Activated naive CD4-positive, alpha-beta T cell treated with anti-CD3 and anti-CD28 coated beads, Interleukin-2, amount 50 U/mL, for 72 hours (primary cell): ENCODE data around the gene ITGA8. TPM values are rescaled to one million over a fixed set of nuclear protein-coding genes. Genes with fewer than 3 reads are reported as not detected.
A peak's percentile ranks its signal among the peaks of the same experiment; 100 is the strongest.
"Not testable (repeated sequence)": the region's sequence is repeated elsewhere in the genome, so short reads cannot be mapped to it uniquely, and the experiment has no call there.

Experiments used
- ATAC-seq, 2 donors: fragments of 150-1000 bp; cut with Tn5 transposase; 2 replicates each; pipeline ENCODE4 v1.10.0; 2021; ENCODE audit warnings: mild to moderate bottlenecking in 2 of 2, moderate library complexity in 2 of 2
- DNase-seq, 2 donors: peaks; one replicate each; pipeline ENCODE4 v3.0.0; 2021 to 2022; ENCODE audit warnings: low spot score in 2 of 2
- H3K27ac Mint-ChIP-seq, 2 donors: one replicate each; pipeline ENCODE4 v1.8.0; 2022; ENCODE audit warnings: mild to moderate bottlenecking in 2 of 2, mixed read lengths in 2 of 2
- H3K36me3 Mint-ChIP-seq, 2 donors: one replicate each; pipeline ENCODE4 v1.8.0; 2022; ENCODE audit warnings: mixed read lengths in 2 of 2
- H3K9me3 Mint-ChIP-seq, 2 donors: one replicate each; pipeline ENCODE4 v1.8.0; 2022; ENCODE audit warnings: mixed read lengths in 2 of 2
- total RNA-seq, 2 donors: library from RNA; stranded (reverse); gene quantifications; one replicate each; pipeline ENCODE4 v1.2.3, GENCODE V29; 2022

The ITGA8 gene
- total RNA-seq, 2 donors from 2014 or later = not detected

DNA sequence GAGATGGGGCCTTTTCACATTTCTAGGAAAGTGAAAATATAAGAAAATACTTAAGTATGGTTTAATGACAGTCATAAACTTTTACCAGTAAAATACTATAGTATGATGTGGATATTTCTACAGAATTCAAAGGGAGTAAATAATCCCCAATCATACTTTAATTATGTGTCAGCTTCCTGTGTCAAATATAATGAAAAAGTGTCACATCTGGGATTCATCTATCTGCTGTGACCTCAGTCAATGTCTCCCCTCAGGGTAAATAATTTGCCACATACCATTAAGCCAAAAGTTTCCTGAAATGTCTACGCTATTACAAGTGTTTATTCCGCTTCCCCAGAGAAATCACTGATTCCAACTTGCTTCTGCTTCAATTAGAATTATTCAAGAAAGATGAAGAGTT lies 110.5 kb downstream of the ITGA8 start:
- ATAC-seq (no peak), DNase-seq (no peak)
- Mint-ChIP-seq H3K9me3 (no peaks in the 10 kb centered on the region), H3K36me3 (no peaks in the 10 kb centered on the region), H3K27ac (no peak overlapping the region)

DNA sequence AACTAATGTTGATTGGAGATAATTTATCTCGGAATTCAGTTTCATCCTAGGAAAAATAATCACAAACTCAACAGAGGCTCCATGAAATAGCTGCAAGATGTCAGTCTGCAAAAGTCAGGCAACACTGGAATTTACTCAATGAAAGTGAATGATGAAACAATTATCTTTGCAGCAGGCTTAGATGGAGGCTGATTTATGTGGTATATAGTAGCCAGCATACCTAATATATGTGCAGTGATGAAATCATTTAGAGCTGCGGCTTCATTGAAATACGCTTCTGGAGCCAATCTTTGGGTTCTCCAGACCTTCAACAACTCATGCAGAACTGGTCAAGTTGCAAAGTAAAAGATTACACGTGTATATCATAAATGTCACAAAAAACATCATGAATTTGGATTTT lies 113.3 kb downstream of the ITGA8 start:
- Mint-ChIP-seq H3K36me3 (no peaks in the 10 kb centered on the region), H3K9me3 (no peaks in the 10 kb centered on the region), H3K27ac (no peak overlapping the region)
- no peak for ATAC-seq
- no peak for DNase-seq

DNA sequence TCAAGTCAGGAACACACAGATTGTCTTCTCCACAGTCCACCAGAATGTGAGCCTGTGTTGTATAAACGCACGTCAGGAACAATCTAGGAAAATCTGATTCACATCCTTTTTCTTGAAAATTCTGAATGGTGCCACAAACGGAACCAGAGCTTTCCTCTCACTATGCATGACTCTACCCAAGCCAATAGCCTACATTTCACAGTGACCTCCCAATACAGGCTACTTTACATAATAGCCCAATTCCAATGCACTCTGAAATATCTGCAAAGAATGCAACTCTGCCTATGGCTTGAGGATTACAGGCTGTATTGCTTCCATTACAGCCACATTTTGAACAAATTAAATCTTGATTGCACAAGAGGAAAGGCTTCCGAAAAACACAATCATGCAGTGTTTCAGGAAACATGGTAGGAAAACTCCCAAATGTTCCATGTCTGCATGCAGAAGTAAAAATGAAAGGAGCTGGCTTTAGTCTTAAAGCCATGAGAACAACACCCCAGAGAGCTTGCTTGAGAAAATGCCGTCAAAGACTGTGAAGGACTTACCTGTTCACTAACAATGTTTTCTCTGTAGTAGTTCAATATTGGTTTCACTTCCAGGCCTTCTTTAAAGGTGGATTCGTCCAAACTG lies 113.9 kb downstream of the ITGA8 start:
- H3K9me3 Mint-ChIP-seq = no peaks in the 10 kb centered on the region
- no peak for DNase-seq
- H3K27ac Mint-ChIP-seq = no peak overlapping the region
- no peak for ATAC-seq
- H3K36me3 Mint-ChIP-seq = no peaks in the 10 kb centered on the region

DNA sequence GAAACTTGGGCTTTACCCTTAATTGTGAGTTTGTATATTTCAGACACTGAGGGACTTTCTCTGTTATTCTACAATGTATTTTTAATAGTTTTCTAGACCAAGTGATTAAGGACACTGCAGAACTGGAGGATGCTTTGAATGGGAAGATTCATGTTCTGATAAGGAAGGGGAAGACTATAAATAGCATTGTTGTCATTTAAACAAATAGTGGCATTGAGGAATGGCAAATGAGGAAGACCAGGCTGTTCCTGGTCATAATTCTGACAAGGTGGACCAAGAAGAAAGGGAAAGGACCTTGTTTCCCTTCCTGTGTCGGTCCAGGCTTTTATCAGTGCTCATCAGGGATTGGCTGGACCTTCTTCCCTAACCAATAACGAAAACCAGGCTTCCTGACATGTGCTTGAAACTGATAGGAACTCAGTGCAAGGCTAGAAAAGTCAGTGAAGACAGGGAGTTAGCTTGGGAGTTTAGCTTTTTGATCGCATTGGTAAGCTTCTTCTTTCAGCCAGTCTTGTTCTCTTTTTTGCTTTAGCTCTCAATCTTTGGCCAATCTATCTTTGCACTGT lies 116.2 kb downstream of the ITGA8 start:
- Mint-ChIP-seq H3K27ac (no peak overlapping the region), H3K9me3 (peaks cover 0 to 5% of the 10 kb centered on the region in 2 donors)

DNA sequence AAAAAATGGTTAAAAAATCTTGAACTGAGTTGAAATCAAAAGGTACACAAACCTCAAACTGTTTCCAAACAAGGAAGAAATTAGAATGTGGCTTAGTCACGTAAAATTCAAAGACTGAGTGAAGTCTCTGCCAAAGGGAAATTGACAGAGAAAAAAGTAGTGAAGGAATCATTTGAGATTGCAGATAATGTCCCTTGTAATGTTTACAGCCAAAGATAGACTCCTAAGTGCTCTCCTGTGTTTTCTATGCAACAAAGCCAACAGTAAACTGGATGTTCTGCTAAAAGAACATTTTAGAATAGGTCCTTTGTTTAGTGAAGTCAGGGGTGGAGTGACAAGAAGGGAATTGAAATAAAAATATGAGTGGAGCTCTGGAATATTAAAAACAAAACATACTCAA lies 117.9 kb downstream of the ITGA8 start:
- ATAC-seq (no peak), DNase-seq (no peak)
- H3K36me3 Mint-ChIP-seq = no peaks in the 10 kb centered on the region
- peaks cover 0 to 5% of the 10 kb centered on the region in 2 donors for H3K9me3 Mint-ChIP-seq
- H3K27ac Mint-ChIP-seq = no peak overlapping the region

More for the DNA sequence above, 116.2 kb downstream of the ITGA8 start:
- no peak for ATAC-seq
- H3K36me3 Mint-ChIP-seq = no peaks in the 10 kb centered on the region
- no peak for DNase-seq

DNA sequence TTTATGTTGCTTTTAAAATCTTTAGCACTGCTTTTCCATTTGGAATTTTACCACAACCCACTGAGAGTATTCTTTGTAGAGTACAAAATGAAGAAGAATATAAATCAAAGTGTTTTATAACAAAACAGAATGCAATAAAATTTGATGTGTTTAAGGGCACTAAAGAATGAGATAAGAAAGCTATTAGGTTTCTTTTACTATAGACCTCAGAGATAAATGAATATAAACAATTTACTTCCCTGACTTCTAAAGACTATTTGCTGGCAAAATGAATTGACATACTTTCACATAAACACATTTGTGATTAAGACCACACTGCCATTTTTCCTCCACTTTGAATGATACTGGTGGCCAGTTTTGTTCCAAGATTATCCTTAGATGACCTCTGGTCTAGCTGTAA lies 124.5 kb downstream of the ITGA8 start:
- Mint-ChIP-seq H3K9me3 (peaks cover 0 to 2% of the 10 kb centered on the region in 2 donors), H3K27ac (no peak overlapping the region), H3K36me3 (no peaks in the 10 kb centered on the region)
- DNase-seq (no peak), ATAC-seq (no peak)

DNA sequence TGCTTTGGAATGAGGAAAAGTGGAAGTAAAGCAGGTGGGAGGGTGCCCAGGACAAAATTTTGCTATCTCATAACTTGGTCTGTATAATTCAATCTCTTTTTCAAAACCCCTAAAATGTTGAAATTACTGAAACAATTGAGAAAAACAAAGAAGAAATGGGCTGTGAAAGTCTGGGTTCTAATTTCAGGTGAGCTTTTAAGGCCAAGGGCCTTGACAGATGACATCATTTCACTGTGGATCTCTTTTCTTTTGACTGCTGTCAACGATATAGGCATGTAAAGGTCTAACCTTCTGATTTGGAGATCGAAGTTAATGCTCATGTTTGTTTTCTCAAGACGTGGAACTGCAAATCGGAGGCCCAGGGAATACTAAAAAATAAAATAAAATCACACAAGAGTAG lies 127.8 kb downstream of the ITGA8 start:
- Mint-ChIP-seq H3K9me3 (no peaks in the 10 kb centered on the region), H3K36me3 (no peaks in the 10 kb centered on the region), H3K27ac (no peak overlapping the region)
- ATAC-seq (no peak), DNase-seq (no peak)

DNA sequence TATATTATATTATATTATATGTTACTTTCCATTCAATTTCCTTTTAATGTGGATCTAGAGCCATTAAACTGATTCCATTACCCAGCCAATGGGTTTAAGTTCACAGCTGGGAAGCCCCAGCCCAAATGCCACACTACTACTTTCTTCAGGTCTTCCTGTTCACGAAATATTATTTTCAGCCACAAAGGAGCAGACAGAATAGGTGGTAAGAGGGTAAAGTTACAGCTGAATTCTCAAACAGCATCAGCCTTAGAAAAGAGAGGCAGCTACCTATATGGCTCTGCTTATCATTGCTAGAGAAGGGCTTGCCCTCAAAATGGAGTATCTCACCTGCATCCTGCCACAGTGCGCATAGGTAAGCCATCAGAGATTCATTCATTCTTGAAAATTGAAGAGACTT lies 128.3 kb downstream of the ITGA8 start:
- H3K36me3 Mint-ChIP-seq = no peaks in the 10 kb centered on the region
- DNase-seq (no peak), ATAC-seq (no peak)

DNA sequence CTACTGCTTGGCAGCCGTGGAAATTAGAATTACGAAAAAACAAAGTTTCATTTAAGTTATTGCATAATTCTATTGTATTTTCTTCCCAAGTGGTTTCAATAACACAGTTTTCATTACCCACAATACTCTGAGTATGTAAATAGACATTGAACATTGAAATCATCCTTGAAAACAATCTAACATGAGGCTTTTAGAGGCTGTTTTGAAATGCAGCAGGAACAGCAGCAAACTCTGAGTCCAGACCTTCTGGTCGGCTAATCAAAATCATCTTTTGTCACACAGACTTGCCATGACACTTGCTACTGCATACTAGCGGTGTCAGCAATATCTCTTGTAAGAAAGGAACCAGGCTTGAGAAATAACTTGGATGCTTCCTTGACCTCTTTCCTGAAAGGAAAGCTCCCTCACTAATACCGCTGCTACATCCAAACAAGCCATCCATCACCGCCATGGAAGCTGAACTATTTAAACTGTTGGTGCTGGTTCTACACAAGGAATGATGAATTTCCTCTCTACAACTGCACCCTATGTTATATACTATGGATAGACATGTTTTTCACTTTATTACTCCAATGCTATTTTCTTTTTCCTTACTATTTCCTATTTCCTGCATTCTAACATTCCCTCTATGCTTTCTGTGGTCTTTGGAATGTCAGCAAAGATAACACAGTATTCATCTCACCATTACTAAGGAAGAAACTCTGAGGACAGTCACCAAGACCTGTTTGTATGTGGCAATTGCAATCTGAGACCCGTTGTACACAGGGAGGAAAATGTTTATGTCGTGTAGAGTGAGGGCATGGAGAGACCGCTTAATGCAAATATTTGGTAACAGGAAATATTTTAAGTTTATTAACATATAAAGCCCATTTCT lies 130.8 kb downstream of the ITGA8 start:
- no peak overlapping the region for H3K27ac Mint-ChIP-seq
- ATAC-seq = no peak
- H3K36me3 Mint-ChIP-seq = no peaks in the 10 kb centered on the region
- DNase-seq = no peak
- no peaks in the 10 kb centered on the region for H3K9me3 Mint-ChIP-seq

More for the DNA sequence above, 128.3 kb downstream of the ITGA8 start:
- H3K27ac Mint-ChIP-seq = no peak overlapping the region
- H3K9me3 Mint-ChIP-seq = no peaks in the 10 kb centered on the region

DNA sequence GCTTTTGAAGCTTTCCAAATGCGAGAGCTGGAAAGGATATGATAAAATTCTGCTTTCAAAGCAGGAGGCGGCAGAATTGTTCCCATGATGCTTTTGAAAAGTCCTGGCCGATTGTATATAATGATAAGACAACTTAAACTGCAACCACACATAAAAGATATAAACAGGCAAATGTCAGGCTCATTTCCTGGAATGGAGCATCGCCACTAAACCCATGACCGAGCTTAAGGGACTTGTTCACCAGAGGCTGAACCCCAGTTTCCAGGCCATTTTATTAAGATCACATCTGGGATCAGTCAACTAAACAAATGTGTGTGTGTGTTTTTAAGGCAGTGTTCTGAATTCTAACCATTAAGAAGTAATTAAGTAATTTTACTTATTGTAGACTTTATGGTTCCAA lies 131.6 kb downstream of the ITGA8 start:
- Mint-ChIP-seq H3K9me3 (no peaks in the 10 kb centered on the region), H3K36me3 (no peaks in the 10 kb centered on the region), H3K27ac (no peak overlapping the region)
- DNase-seq = no peak
- ATAC-seq = no peak

DNA sequence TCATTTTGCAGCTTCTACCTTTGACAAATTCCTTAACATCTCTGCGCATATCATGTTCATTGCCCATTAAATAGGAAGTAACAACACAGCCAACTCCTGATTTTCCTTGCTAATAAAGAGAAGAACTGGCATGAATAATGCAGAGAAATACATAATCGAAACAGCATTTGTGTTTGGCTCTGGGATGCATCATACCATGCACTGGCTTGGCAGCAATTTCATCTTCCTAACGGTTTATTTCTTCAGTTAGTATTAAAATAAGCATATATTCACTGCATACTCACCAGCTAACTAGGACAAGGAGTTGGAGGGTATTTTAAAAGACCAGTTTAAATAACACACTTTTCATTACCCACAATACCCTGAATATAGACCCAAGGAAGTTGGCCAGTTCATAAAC lies 132.5 kb downstream of the ITGA8 start:
- ATAC-seq (no peak), DNase-seq (no peak)
- H3K27ac Mint-ChIP-seq = no peak overlapping the region

DNA sequence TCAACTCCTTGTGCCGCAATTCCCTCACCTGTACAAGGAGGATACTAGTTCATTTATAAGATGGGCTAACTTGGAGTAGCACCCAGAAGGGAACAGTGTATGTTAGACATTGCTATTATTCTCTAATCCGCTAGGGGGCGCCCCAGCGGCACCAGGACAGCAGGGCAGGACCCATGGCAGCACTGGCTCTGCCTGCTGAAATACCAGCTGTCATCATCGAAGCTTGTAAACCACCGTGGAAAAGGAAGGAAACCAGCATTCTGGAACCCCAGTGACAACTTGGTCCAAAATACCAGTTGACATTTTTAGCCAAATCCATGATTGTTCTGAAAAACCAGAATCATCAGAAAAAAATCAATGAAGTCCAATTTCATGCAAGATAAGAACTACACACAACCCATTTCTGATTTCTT lies 134.4 kb downstream of the ITGA8 start:
- H3K36me3 Mint-ChIP-seq = no peaks in the 10 kb centered on the region
- peak in 1 of 2 donors; percentile 64 for DNase-seq
- ATAC-seq = peak; percentile 46 to 73
- peaks cover 7 to 10% of the 10 kb centered on the region in 2 donors for H3K9me3 Mint-ChIP-seq
- no peak overlapping the region for H3K27ac Mint-ChIP-seq

More for the DNA sequence above, 132.5 kb downstream of the ITGA8 start:
- Mint-ChIP-seq H3K36me3 (no peaks in the 10 kb centered on the region), H3K9me3 (no peaks in the 10 kb centered on the region)

DNA sequence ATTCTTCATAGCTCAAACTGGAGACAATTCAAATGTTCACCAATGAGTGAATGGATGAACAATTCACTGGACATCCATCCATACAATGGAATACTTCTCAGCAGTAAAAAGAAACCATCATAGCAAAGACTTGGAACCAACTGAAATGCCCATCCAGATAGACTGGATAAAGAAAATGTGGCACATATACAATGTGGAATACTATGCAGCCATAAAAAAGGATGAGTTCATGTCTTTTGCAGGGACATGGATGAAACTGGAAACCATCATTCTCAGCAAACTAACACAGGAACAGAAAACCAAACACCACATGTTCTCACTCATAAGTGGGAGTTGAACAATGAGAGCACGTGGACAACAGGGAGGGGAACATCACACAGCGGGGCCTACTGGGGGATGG lies 136.8 kb downstream of the ITGA8 start:
- not testable (repeated sequence) for DNase-seq, H3K36me3 Mint-ChIP-seq, ATAC-seq, H3K27ac Mint-ChIP-seq
- peaks cover 10% of the 10 kb centered on the region in 2 donors for H3K9me3 Mint-ChIP-seq

DNA sequence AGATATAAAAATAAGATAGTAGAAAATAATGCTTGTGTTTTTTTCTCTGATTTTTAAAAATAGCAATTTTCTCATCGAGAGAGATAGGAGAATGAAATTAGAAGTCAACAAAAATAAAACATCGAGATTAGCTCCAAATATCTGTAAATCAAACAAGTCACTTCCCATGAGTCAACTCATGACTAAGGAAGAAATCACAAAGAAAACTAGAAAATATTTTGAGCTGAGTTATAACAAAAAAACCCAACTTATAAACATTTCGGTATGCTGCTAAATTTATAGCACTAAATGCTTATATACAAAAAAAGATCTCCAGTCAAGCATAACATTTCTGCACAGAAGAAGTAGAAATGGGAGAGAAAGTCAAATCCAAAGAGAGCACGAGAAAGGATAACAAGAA lies 140.1 kb downstream of the ITGA8 start:
- ATAC-seq (no peak), DNase-seq (no peak)
- Mint-ChIP-seq H3K36me3 (no peaks in the 10 kb centered on the region), H3K9me3 (peaks cover 10% of the 10 kb centered on the region in 2 donors), H3K27ac (no peak overlapping the region)

DNA sequence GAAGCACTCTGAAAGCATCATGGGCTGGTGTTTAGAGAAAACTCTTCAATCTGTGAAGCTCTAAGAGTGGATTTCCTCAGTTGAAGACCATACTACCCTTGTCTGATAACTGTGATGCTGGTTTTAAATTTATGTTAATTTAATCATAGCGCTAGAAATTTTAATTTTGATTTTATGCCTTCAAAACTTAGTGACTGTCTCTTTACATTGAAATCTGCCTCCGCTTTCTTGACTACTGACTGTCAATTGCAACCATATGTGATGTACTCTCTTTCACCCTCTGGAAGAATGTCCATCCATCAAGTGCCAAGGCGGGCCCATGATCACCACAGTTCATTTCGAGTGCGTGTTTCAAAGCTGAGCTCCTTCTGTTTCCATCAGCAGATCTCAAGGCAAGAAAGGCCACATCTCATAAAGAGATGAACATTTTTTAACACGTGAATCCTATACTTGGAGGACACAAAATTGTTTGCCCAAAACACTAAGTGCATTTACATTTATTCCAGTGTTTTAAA lies 147.1 kb downstream of the ITGA8 start:
- DNase-seq = no peak
- H3K9me3 Mint-ChIP-seq = no peaks in the 10 kb centered on the region
- H3K27ac Mint-ChIP-seq = no peak overlapping the region
- H3K36me3 Mint-ChIP-seq = no peaks in the 10 kb centered on the region
- no peak for ATAC-seq

DNA sequence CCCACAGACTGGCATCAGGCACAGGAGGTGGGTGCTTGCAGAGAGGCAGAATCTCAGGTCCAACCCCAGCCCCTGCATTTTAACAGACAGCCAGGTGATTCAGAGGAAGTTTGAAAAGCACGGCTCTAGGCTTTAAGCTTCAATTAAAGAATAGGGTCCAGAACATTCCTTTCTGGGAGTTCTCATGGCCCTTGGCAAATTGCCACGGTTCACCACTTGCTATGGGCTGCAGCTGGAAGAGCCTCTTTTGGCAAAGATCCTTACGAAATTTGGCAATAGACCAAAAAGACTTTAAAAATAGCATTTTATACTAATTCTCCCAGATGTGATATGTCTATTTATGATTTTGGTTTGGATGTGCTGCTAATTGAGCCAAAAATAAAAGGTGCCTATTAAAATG lies 148.1 kb downstream of the ITGA8 start:
- Mint-ChIP-seq H3K27ac (no peak overlapping the region), H3K9me3 (no peaks in the 10 kb centered on the region), H3K36me3 (no peaks in the 10 kb centered on the region)
- no peak for ATAC-seq
- no peak for DNase-seq

DNA sequence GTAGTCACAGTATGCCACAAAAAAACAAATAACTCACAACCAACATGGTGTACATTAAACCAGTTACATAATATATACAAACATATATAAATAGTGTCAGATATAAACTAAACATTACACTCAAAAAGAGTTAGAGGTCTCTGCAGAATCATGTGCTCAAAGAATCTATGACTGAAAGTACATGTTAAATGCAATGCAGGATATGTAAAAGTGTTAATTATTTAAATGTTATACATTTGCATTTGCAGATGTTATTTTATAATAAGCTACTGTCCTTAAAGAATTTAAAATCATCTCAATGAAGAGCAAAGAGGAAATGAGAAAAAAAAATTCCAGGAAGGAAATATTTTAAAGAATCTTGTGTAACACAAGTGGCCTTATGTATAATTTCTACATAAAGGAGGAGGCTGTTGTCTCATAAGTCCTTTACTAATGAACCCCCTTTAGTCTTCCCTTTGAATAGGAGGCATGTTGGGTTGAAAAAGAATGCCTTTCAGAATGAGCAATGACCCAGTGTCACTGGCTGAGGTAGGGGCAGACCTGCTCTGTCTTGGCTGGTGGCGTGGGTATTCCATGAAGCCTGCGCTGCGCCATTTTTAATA lies 148.9 kb downstream of the ITGA8 start:
- H3K9me3 Mint-ChIP-seq = no peaks in the 10 kb centered on the region
- ATAC-seq (no peak), DNase-seq (no peak)
- H3K36me3 Mint-ChIP-seq = no peaks in the 10 kb centered on the region
- no peak overlapping the region for H3K27ac Mint-ChIP-seq
